H1 (cell line): Measurements from ENCODE around the gene LILRB3.
"Not testable (repeated sequence)": the region's sequence is repeated elsewhere in the genome, so short reads cannot be mapped to it uniquely, and the experiment has no call there.

Experiments
- CBX5 ChIP-seq: fragments of 300-800, 300-1000 bp; sonication (generic); IDR thresholded peaks from 2 replicates; pipeline ENCODE4 v1.7.1; 2016; ENCODE audit warnings: antibody characterized with exemption, low read length, low read depth
- CEBPB ChIP-seq: IDR thresholded peaks from 2 replicates; pipeline ENCODE4 v1.6.1; 2012; ENCODE audit warnings: low read depth, low read length
- CTCF ChIP-seq, 3 experiments: IDR thresholded peaks; 1 replicate in 2 of 3; 2 replicates in 1 of 3; pipeline versions ENCODE4 v1.5.1 to v1.6.1; 2011; ENCODE audit warnings: low read length in 3 of 3, mild to moderate bottlenecking in 3 of 3, inconsistent platforms in 2 of 3, low read depth in 1 of 3, moderate library complexity in 1 of 3; ENCODE audit not compliant: insufficient read depth in 1 of 3; ENCODE audit errors: control extremely low read depth in 1 of 3
- E2F6 ChIP-seq: IDR thresholded peaks from 2 replicates; pipeline ENCODE4 v1.6.1; 2012; ENCODE audit warnings: inconsistent platforms
- EZH2 ChIP-seq: fragments of 200-600 bp; sonication (generic); IDR thresholded peaks from 2 replicates; pipeline ENCODE4 v1.7.1; 2012; ENCODE audit warnings: low read depth, mild to moderate bottlenecking, moderate library complexity, low read length, inconsistent platforms; ENCODE audit not compliant: severe bottlenecking
- JUND ChIP-seq: IDR thresholded peaks from 2 replicates; pipeline ENCODE4 v1.6.1; 2011; ENCODE audit warnings: mild to moderate bottlenecking, improper control_type of control experiment, low read length
- KDM5A ChIP-seq: fragments of 200-600 bp; IDR thresholded peaks from 2 replicates; pipeline ENCODE4 v1.7.1; 2012; ENCODE audit warnings: mild to moderate bottlenecking, low read length, inconsistent platforms, mixed read lengths
- POLR2A ChIP-seq, 2 experiments: IDR thresholded peaks; 1 replicate in 1 of 2; 2 replicates in 1 of 2; pipeline ENCODE4 v1.6.1; 2011; ENCODE audit warnings: low read depth in 2 of 2, low read length in 2 of 2, mild to moderate bottlenecking in 2 of 2; ENCODE audit errors: control extremely low read depth in 1 of 2
- POLR2AphosphoS5 ChIP-seq: IDR thresholded peaks from 2 replicates; pipeline ENCODE4 v1.6.1; 2011; ENCODE audit warnings: low read depth, low read length
- RAD21 ChIP-seq, 2 experiments: IDR thresholded peaks in 1 of 2; conservative IDR thresholded peaks in 1 of 2; 2 replicates each; pipeline ENCODE4 v1.6.1; 2011; ENCODE audit warnings: low read depth in 2 of 2, low read length in 2 of 2, improper control_type of control experiment in 1 of 2, inconsistent platforms in 1 of 2, mild to moderate bottlenecking in 1 of 2, moderate library complexity in 1 of 2
- RFX5 ChIP-seq: IDR thresholded peaks from 2 replicates; pipeline ENCODE4 v1.6.1; 2011; ENCODE audit warnings: low read depth, low read length, improper control_type of control experiment, borderline replicate concordance
- TAF1 ChIP-seq: IDR thresholded peaks from 2 replicates; pipeline ENCODE4 v1.6.1; 2011; ENCODE audit warnings: mild to moderate bottlenecking, low read depth, low read length
- YY1 ChIP-seq: IDR thresholded peaks from 2 replicates; pipeline ENCODE4 v1.6.1; 2011; ENCODE audit warnings: low read depth, mild to moderate bottlenecking, low read length

GRCh38 chr19:54214734-54215133 is 8.1 kb downstream of the LILRB3 start:
- not testable (repeated sequence) for TF ChIP-seq CTCF (IDR thresholded peaks at IDR 0.05; ENCODE audit: control extremely low read depth in 1 of 3, insufficient read depth in 1 of 3, low read depth in 1 of 3, low read length in 3 of 3); POLR2A (IDR thresholded peaks at IDR 0.05; ENCODE audit: control extremely low read depth in 1 of 2, low read depth in 2 of 2, low read length in 2 of 2); RFX5; POLR2AphosphoS5; EZH2; JUND; RAD21 (IDR thresholded peaks at IDR 0.05 in 1 of 2, conservative IDR thresholded peaks at IDR 0.05 in 1 of 2; ENCODE audit: low read depth in 2 of 2, low read length in 2 of 2); CEBPB; KDM5A; YY1; TAF1; CBX5; E2F6
